Neural progenitor cell (in vitro differentiated cells): Measurements from ENCODE around the gene TSPAN3. TPM values are rescaled to one million over a fixed set of nuclear protein-coding genes. Genes with fewer than 3 reads are reported as not detected.

Experiments used
- DNase-seq: peaks from one replicate; pipeline ENCODE4 v3.0.0-alpha.2; 2016; ENCODE audit warnings: low spot score
- H2AFZ ChIP-seq: fragments of 200-600 bp; sonication (generic); replicated peaks from 2 replicates; pipeline ENCODE4 v1.6.1; 2016; ENCODE audit warnings: antibody characterized with exemption
- H3F3A ChIP-seq: fragments of 200-600 bp; sonication (generic); 2 replicates; pipeline ENCODE4 v1.6.1; 2016; ENCODE audit warnings: antibody characterized with exemption, low read depth
- H3K27ac ChIP-seq: fragments of 200-600 bp; sonication (generic); 2 replicates; pipeline ENCODE4 v1.5.1; 2016; ENCODE audit warnings: mild to moderate bottlenecking
- H3K27me3 ChIP-seq: fragments of 200-600 bp; sonication (generic); 2 replicates; pipeline ENCODE4 v1.6.1; 2016; ENCODE audit warnings: mild to moderate bottlenecking, moderate library complexity
- H3K36me3 ChIP-seq: fragments of 200-600 bp; sonication (generic); 2 replicates; pipeline ENCODE4 v1.5.1; 2016
- H3K4me1 ChIP-seq: fragments of 200-600 bp; sonication (generic); 2 replicates; pipeline ENCODE4 v1.6.1; 2016; ENCODE audit warnings: mixed run types
- H3K4me2 ChIP-seq: fragments of 200-600 bp; sonication (generic); 2 replicates; pipeline ENCODE4 v1.6.1; 2016
- H3K4me3 ChIP-seq: fragments of 200-600 bp; sonication (generic); 2 replicates; pipeline ENCODE4 v1.5.1; 2016
- H3K79me2 ChIP-seq: fragments of 200-600 bp; sonication (generic); 2 replicates; pipeline ENCODE4 v1.6.1; 2016; ENCODE audit warnings: low read depth
- H3K9ac ChIP-seq: fragments of 200-600 bp; sonication (generic); 2 replicates; pipeline ENCODE4 v1.6.1; 2016
- H3K9me3 ChIP-seq: fragments of 200-600 bp; sonication (generic); 2 replicates; pipeline ENCODE4 v1.5.1; 2016; ENCODE audit warnings: low read depth
- H4K20me1 ChIP-seq: fragments of 200-600 bp; sonication (generic); 2 replicates; pipeline ENCODE4 v1.6.1; 2016; ENCODE audit warnings: low read depth
- H3K27ac Mint-ChIP-seq: 3 replicates; pipeline ENCODE4 v1.8.0; 2021; ENCODE audit warnings: mixed read lengths
- H3K27me3 Mint-ChIP-seq: 2 replicates; pipeline ENCODE4 v1.8.0; 2022; ENCODE audit warnings: low read depth, mild to moderate bottlenecking, inconsistent platforms, moderate library complexity, mixed read lengths; ENCODE audit not compliant: insufficient read depth
- H3K36me3 Mint-ChIP-seq: 3 replicates; pipeline ENCODE4 v1.8.0; 2021; ENCODE audit warnings: mixed read lengths
- H3K4me1 Mint-ChIP-seq: 3 replicates; pipeline ENCODE4 v1.8.0; 2021; ENCODE audit warnings: mixed read lengths
- H3K4me3 Mint-ChIP-seq: 3 replicates; pipeline ENCODE4 v1.8.0; 2021; ENCODE audit warnings: mild to moderate bottlenecking, moderate library complexity, mixed read lengths
- H3K9me3 Mint-ChIP-seq: 3 replicates; pipeline ENCODE4 v1.8.0; 2020; ENCODE audit warnings: mixed read lengths
- EZH2 ChIP-seq: fragments of 200-600 bp; sonication (generic); IDR thresholded peaks from 2 replicates; pipeline ENCODE4 v1.6.1; 2017; ENCODE audit warnings: antibody characterized with exemption, mild to moderate bottlenecking, moderate library complexity
- EZH2phosphoT487 ChIP-seq: fragments of 200-600 bp; sonication (generic); IDR thresholded peaks from 2 replicates; pipeline ENCODE4 v1.6.1; 2017; ENCODE audit warnings: antibody characterized with exemption
- total RNA-seq: library from RNA; depleted of rRNA; stranded (reverse); fragments of >200 nt; gene quantifications from 2 replicates; pipeline ENCODE4 v1.2.3, GENCODE V29; 2015; ENCODE audit warnings: low replicate concordance
- TF ChIP-seq, protein P1 (sequence below): fragments of 200-600 bp; sonication (generic); IDR thresholded peaks from 2 replicates; pipeline ENCODE4 v1.5.1; 2017; ENCODE audit warnings: antibody characterized with exemption, mild to moderate bottlenecking

TSPAN3 gene
- total RNA-seq, 1 donor from 2014 or later = 474 TPM

DNA sequence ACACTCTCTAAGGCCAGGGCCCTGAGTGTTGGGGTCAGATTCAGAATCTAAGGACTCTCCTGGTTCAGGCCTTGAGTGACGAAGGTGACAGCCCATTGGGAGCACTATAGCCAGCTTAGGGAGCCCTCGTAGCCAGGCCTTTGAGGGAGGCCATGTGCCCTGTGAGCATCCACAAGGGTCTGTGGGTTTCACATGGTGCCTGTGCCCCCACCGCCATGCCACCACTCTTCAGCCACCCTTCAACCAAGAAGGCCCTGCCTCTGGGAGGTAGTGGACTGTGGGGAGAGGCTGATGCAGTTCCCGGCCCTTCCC, 37.5 kb downstream of the TSPAN3 start:
- TF ChIP-seq EZH2phosphoT487 = no peak
- no peak for TF ChIP-seq EZH2
- TF ChIP-seq, protein P1, sequence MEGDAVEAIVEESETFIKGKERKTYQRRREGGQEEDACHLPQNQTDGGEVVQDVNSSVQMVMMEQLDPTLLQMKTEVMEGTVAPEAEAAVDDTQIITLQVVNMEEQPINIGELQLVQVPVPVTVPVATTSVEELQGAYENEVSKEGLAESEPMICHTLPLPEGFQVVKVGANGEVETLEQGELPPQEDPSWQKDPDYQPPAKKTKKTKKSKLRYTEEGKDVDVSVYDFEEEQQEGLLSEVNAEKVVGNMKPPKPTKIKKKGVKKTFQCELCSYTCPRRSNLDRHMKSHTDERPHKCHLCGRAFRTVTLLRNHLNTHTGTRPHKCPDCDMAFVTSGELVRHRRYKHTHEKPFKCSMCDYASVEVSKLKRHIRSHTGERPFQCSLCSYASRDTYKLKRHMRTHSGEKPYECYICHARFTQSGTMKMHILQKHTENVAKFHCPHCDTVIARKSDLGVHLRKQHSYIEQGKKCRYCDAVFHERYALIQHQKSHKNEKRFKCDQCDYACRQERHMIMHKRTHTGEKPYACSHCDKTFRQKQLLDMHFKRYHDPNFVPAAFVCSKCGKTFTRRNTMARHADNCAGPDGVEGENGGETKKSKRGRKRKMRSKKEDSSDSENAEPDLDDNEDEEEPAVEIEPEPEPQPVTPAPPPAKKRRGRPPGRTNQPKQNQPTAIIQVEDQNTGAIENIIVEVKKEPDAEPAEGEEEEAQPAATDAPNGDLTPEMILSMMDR = no peak
- DNase-seq = no peak
- H3K4me3 Mint-ChIP-seq = no peak overlapping the region
- no peaks in the 10 kb centered on the region for H3K36me3 ChIP-seq
- H3K9me3 Mint-ChIP-seq = peaks cover 3% of the 10 kb centered on the region
- H3K9me3 ChIP-seq = no peaks in the 10 kb centered on the region
- H3K79me2 ChIP-seq = no peaks in the 10 kb centered on the region
- H3K4me1 Mint-ChIP-seq = peaks cover 21% of the 10 kb centered on the region
- no peak overlapping the region for H3K4me3 ChIP-seq
- no peak overlapping the region for H2AFZ ChIP-seq
- H3K27ac Mint-ChIP-seq = no peak overlapping the region
- no peak overlapping the region for H3K9ac ChIP-seq
- H3K27me3 ChIP-seq = no peaks in the 10 kb centered on the region
- no peak overlapping the region for H3K4me2 ChIP-seq
- peaks cover 4% of the 10 kb centered on the region for H3F3A ChIP-seq
- H4K20me1 ChIP-seq = no peaks in the 10 kb centered on the region
- H3K27ac ChIP-seq = no peak overlapping the region
- peaks cover 32% of the 10 kb centered on the region for H3K4me1 ChIP-seq
- H3K27me3 Mint-ChIP-seq = peaks cover 10% of the 10 kb centered on the region
- peaks cover 5% of the 10 kb centered on the region for H3K36me3 Mint-ChIP-seq

DNA sequence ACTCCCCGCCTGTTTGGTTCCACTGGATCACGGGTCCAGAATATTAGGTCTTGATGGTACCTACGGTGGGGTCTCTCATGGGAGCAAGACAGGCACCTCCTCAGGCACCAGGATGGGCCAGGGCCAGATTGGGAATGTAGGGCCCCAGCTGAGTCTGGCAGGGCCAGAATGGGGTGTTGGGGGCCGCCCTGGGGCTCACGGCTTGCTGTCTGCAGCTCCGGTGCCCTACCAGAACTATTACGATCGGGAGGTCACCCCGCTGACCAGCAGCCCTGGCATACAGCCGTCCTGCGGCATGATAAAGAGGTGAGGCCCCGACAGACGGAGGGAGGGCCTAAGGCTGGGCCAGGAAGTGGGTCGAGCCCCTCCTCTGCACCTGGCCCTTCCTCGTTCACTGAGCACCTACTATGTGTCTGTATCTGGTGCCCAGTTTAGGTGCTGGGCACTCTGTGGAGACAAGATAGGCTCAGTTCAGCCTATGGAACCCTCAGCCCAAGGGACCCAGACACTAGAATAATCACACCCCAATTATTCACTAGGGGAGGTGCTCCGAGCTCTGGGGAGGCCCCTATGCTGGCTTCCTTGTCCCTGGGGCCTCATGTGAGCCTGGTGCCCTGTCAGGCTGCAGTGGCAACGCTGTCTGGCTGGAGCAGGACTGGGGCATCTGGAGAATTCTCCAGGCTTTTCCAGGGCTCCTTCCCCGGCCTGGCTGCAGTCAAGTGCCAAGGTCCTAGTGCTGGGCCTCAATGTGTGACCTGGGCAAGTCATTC, 38.1 kb downstream of the TSPAN3 start:
- peaks cover 21% of the 10 kb centered on the region for H3K4me1 Mint-ChIP-seq
- no peak overlapping the region for H3K27ac Mint-ChIP-seq
- H3K4me3 ChIP-seq = no peak overlapping the region
- no peaks in the 10 kb centered on the region for H3K36me3 ChIP-seq
- H3K27me3 ChIP-seq = no peaks in the 10 kb centered on the region
- no peak overlapping the region for H3K4me2 ChIP-seq
- no peaks in the 10 kb centered on the region for H3K9me3 ChIP-seq
- no peak overlapping the region for H2AFZ ChIP-seq
- no peak overlapping the region for H3K4me3 Mint-ChIP-seq
- peaks cover 10% of the 10 kb centered on the region for H3K27me3 Mint-ChIP-seq
- peaks cover 3% of the 10 kb centered on the region for H3K9me3 Mint-ChIP-seq
- peaks cover 5% of the 10 kb centered on the region for H3K36me3 Mint-ChIP-seq
- peaks cover 32% of the 10 kb centered on the region for H3K4me1 ChIP-seq
- H3K27ac ChIP-seq = no peak overlapping the region
- H4K20me1 ChIP-seq = no peaks in the 10 kb centered on the region
- H3K9ac ChIP-seq = no peak overlapping the region
- H3K79me2 ChIP-seq = no peaks in the 10 kb centered on the region
- H3F3A ChIP-seq = peaks cover 4% of the 10 kb centered on the region
- TF ChIP-seq, protein P1 = no peak
- no peak for TF ChIP-seq EZH2phosphoT487
- no peak for TF ChIP-seq EZH2
- no peak for DNase-seq

DNA sequence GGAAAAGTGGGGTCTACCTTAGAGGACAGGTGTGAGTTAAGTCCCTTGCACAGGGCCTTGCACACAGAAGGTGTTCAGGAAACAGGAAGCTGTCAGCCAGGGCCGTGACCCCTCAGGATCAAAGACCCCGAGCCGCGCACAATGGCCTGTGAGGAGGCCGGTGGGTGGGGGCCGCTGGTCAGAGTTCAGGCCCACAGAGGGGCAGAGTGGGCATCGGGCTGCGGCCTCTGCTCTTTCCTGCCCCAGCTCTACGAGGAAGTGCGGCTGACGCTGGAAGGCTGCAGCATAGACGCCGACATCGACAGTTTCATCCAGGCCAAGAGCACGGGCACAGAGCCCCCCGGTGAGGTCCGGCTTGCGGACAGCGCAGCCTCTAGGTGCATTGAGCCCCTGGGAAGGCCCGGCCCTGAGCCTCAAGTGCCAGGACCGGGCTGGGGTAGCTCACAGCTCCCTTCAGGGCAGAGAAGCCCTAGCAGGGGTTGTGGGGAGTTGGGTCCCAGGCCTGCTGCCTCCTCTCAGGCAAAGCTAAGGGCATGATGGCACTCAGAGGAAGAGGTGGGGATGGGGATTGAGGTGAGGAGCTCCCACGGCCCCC, 38.8 kb downstream of the TSPAN3 start:
- DNase-seq = no peak
- no peak overlapping the region for H3K4me3 ChIP-seq

More for the DNA sequence above, 38.8 kb downstream of the TSPAN3 start:
- H3K27ac Mint-ChIP-seq = no peak overlapping the region
- H3K9ac ChIP-seq = no peak overlapping the region
- H3K9me3 ChIP-seq = no peaks in the 10 kb centered on the region
- H3F3A ChIP-seq = peaks cover 4% of the 10 kb centered on the region
- no peak overlapping the region for H2AFZ ChIP-seq
- no peak overlapping the region for H3K4me3 Mint-ChIP-seq
- no peaks in the 10 kb centered on the region for H3K9me3 Mint-ChIP-seq
- peaks cover 1% of the 10 kb centered on the region for H3K36me3 Mint-ChIP-seq
- no peak overlapping the region for H3K4me2 ChIP-seq
- H4K20me1 ChIP-seq = no peaks in the 10 kb centered on the region
- H3K4me1 Mint-ChIP-seq = peaks cover 21% of the 10 kb centered on the region
- H3K27ac ChIP-seq = no peak overlapping the region
- H3K79me2 ChIP-seq = no peaks in the 10 kb centered on the region
- peaks cover 32% of the 10 kb centered on the region for H3K4me1 ChIP-seq
- H3K27me3 ChIP-seq = no peaks in the 10 kb centered on the region
- H3K27me3 Mint-ChIP-seq = peaks cover 5% of the 10 kb centered on the region
- no peaks in the 10 kb centered on the region for H3K36me3 ChIP-seq
- TF ChIP-seq EZH2phosphoT487 = no peak
- TF ChIP-seq EZH2 = no peak
- TF ChIP-seq, protein P1 = no peak
